ENCODE measurements around the gene CACNB2.
"Not testable (repeated sequence)": the region's sequence is repeated elsewhere in the genome, so short reads cannot be mapped to it uniquely, and the experiment has no call there.

Gene CACNB2

DNA sequence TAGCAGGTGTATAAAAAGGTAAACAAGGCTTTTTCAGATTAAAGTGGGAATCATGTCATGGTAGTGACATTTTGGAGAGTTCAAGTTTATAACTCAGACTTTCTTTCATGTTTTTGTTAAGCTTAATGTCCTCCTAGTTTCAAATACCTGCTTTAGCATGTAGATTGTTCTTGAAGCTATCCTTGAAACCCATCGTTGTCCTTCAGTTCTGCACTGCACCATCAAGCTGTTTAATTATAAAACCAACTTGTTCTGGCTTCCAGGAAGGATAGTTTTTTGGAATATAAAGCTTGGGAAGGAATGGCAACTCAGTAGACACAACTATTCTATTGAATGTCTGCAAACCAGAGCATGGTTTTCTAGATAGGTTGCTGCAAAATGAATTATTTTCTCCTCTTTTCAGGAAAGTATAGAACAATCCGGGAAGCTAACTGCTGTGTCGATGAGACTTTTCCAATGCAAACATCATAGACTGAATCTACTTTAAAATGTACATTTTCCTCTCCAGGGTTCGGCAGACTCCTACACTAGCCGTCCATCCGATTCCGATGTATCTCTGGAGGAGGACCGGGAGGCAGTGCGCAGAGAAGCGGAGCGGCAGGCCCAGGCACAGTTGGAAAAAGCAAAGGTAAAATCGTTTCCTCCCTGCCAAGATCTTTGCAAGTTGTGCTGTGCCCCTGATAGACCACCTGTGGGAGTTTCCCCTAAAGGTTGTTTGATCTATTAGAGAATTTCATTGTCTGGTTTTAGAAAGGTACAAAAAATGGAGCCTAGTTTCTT is 261.4 kb downstream of the CACNB2 start:
- no peak for DNase-seq (ENCODE audit: low read depth)

DNA sequence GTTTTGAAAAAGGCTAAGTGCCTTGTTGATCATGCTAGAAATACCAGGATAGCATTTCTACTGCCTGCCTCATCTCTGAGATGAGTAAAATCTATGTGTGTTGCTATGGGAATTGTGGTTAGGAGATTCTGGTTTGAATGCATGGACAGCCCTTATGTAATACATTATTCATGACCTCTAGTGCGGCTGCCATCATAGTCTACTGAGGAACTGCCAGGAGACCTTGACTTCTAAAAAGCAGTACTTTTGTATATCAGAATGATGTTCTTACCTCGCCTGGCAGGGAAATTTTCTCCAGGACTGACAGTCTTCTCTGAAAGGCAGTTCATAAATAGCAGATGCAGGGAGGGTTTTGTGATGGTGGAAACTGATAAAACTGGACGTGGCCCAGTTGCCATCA is 262.6 kb downstream of the CACNB2 start:
- no peak for DNase-seq (ENCODE audit: low read depth)

DNA sequence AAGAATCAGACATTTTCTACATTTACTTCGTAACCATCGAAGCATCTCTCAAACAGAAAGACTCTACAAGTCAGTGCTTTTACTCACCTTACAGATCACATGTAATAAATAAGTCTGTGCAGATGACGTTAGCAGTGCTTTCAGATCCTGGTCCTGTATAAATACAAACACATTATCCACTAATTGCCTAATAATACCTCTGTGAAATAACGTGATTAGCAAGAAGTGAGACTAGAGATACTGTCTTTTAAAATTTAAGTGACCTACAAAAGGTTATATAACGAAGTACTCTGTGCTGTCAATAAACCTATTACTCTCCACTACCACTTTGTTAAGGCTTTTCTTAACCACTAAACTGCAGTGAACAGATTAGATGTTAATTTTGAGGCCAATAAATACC is 264.3 kb downstream of the CACNB2 start:
- DNase-seq (ENCODE audit: low read depth) = no peak

DNA sequence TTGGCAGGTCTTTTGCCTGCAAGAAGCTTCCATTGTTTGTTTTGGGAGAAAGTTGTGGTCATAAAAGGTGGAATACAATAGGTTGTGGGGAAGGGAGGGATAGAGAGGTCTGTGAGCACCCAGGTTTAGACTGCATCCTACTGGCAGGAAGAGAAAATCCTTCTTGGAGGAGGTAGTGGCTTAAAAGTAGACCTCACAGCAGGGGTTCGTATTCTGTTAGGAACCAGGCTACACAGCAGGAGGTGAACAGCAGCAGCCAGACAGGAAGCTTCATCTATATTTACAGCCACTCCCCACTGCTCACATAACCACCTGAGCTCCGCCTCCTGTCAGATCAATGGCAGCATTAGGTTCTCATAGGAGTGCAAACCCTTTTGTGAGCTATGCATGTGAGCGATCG is 265.9 kb downstream of the CACNB2 start:
- DNase-seq (ENCODE audit: low read depth) = no peak

DNA sequence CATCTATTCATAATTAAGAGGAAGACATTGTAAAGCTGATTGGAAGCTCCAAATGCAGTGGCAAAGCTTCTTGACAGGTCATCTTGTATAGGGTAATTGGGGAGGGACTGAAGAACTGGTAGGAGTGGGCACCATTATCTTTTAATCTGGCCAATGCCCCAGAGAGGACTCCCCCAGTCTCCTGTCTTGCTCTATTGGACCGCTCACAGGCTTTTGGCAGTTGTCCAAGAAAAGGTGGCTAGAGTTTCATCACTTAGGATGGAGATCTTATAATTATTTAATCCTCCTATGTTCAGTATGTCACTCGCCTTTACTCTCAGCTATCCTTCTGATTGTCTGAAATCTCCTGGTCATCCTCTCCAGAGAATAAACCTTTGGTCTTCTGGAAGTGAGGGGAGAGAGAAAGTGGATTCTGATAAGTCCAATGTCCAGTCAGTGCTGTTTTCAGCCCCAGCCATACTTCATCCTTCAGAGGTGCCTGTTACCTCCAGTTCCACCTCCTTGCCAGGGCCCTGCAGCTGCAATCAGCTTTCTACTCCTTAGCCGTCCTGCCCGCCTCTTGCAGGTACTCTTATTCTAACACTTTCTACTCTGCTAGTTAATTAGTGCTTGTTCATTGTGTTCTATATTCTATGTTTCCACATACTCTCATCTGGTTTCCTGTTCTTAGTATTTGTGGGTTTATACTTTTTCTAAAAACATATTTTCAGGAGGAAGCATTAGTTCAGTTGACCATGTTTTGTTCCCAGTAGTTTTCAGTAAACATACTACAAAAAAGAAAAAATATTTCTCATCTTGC is 269.6 kb downstream of the CACNB2 start:
- DNase-seq (ENCODE audit: low read depth) = no peak

DNA sequence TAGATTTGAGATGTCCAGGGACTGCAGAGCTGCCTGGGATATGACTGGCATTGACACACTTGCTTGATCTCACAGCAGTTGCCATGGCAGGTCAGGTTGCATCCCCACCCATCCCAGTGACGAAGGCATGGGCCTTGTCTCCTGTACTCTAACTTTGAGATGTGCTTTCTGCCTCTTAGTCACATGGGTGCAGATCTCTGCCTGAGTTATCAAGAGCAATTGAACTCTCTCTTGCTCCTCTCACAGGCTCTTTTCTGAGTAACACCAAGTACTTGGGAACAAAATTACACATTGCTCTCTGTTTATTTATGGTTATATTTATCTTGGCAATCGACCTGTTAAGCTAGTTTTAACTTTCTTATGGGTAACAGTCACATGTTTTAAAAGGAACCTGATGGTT is 273.8 kb downstream of the CACNB2 start:
- DNase-seq (ENCODE audit: low read depth) = no peak

DNA sequence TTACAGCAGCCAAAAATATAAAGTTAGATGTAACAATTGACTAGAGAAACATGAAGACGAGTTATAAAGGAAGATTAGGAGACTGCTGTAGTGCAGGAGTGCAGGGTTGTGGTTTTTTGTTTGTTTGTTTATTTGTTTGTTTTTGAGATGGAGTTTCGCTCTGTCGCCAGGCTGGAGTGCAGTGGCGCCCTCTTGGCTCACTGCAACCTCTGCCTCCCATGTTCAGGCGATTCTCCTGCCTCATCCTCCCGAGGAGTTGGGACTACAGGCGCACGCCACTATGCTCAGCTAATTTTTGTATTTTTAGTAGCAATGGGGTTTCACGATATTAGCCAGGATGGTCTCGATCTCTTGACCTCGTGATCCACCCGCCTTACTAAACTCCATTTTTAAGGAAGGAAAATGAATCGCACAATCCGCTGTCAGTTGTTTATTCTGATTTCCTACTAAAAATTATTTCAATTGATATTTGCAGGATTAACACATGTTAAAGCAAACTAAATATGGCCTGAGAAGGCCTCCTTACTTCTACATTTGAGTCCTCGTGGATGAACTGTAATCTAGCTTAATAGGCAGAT is 277.8 kb downstream of the CACNB2 start:
- no peak for DNase-seq (ENCODE audit: low read depth)

DNA sequence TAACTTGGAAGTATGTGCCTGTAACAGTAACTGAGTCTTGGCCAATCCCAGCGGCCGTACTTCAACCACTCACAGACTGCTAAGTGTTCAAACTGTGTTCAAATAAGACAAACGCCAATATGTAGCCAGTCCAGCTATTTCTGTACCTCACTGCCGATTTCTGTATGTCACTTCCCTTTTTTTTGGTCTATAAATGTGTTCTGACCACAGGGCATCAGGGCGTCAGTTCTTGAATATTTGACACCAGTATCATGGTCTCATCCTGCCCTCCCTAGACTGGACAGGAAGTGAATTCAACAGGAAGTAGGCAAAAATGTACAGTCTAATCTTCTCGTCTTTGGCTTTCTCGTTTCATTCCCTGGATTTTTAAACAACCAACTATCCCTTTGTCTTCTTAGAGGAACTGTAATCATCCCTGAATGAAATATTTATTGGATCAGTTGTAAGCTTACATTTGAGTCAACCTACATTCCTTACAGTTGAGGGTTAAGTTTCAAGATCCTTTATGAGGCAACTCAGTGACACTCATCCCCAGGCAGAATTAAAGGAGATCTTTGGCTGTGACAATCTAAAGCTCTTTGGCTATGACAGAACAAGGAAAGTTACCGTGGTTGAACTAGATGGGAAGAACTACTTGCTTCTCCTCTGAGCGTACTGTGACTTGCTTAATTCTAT is 278.5 kb downstream of the CACNB2 start:
- DNase-seq (ENCODE audit: low read depth) = no peak

DNA sequence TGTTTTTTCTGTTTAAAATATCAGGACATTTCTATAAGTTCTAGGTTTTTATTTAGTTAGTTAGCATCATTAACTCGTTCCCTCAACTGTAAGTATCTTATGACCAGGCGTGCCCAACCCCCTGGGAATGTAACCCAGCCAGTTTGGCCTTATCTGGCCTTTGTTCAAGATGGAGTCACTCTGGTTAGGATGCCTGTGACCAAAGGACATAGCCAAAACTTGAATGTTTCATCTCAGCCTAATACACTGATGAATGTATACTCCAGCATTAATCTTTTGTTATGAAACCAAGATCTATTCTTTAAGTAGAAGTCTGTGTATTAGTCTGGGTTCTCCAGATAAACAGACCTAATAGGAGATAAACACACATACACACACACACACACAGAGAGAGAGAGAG is 279.7 kb downstream of the CACNB2 start:
- no peak for DNase-seq (ENCODE audit: low read depth)

DNA sequence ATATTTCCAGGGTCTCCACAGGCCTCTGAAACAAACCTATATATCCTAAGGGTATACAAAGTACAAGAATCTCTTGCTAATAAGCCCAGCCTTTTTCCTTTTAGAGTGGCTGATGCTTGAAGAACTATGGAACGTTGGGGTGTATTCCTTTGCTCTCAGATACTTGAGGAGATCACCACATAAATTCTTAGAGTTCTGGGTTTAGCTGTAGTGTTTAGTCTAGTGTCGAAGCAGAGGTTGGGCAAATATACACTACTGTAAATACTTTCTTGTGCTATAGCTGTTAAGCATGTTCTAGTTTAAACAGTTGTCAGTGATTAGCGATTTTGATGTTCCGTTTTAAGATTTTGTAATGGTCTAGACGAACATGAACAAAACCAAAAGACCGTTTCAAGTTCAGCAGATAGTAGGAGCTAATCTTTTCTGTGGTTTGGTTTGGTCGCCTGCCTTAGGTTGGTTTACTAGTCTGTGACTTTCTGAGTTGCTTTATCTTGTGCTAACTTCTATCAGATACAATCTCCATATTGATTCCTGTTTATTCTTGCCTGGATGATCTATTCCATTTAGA is 281.6 kb downstream of the CACNB2 start:
- no peak for DNase-seq (ENCODE audit: low read depth)

DNA sequence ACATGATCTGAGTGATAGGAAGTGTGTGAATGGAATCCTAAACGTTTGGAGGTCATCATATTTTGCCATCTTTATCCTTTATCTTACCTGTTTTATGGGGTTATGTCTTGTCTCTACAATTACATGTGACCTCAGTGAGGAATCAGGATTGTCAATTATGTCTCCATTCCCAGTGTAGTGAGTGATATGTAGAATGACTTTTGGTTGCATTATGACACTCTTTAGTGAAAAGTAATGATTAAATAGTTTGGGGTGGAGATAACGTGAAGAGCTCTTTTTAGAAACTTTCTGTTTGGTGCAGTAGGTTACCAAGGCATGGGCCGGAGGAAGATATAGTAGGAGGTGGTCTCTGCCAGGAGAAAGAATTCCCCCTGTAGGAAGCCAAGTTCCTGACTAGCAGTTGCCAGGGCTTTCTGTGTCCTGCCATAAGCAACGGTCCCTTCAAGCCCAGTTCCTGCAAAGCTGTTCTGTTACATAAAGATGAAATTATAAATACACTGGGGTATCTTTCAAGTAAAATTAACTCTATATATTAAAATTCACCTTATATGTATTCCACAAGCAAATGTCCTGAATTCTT is 282.9 kb downstream of the CACNB2 start:
- DNase-seq (ENCODE audit: low read depth) = no peak

DNA sequence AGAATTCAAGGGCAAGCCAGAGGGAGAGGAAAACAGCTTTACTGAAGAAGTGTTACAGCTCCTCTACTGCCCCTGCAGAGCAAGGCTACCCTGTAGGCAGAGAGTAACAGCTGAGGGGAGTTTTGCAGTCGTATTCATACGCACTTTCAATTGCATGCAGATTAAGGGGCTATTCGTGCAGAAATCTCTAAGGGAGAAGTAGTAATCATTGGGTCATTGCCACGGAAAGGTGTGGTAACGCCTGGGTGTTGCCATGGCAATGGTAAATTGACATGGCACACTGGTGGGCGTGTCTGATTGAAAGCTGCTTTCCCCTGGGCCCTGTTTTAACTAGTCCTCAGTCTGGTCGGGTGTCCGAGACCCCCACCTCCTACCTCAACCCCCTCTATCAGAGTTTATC is 284.0 kb downstream of the CACNB2 start:
- no peak for DNase-seq (ENCODE audit: low read depth)

DNA sequence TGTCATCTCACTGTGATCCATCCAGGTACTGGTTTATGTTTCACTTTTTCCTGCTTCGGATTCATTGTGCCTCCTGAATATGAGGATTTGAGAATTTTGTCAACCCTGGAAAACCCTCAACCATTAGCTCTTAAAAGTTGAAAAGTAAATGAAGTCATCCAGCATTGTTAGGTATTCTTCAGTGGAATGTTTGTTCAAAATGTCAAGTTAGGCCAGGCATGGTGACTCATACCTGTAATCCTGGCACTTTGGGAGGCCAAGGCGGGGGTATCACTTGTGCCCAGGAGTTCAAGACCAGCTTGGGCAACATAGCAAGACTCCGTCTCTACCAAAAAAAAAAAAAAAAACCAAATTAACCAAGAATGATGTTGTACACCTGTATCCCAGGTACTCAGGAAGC is 289.1 kb downstream of the CACNB2 start:
- DNase-seq (ENCODE audit: low read depth) = no peak

DNA sequence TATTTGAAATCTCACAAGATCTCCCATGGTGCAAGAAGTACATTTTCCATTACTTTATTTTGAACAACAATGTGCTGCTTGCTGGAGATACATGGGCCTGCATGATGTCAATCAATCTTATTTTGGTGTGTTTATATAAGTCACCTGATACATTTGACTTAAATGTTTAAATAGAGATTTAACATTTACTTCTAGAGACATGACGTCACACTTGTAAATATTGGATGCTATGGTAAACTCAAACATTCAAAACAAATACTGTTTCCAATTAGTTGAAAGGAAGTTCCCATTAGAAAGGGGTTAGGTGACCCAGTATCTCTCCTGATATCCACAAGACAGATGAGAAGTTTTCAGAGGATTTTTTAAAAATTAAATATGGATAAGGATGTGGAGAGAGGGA is 296.7 kb downstream of the CACNB2 start:
- DNase-seq (ENCODE audit: low read depth) = no peak

DNA sequence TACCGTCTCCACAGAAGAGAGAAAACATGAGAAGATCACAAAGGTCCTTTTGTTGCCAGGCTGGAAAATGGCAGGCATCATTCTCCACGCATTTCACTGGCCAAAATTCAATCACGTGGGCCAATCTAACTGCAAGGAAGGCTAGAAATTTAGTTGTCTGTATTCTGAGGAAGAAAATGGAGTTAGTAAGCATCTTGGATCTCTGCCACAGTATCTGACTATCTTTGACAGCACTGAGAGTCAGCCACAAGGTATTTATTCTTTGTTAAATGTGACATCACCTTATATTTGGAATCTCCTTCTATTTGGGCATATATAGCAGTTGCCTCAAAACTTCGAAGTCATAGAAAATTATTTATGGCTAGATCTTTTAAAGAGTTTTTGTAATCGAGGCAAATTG is 297.3 kb downstream of the CACNB2 start:
- no peak for DNase-seq (ENCODE audit: low read depth)

DNA sequence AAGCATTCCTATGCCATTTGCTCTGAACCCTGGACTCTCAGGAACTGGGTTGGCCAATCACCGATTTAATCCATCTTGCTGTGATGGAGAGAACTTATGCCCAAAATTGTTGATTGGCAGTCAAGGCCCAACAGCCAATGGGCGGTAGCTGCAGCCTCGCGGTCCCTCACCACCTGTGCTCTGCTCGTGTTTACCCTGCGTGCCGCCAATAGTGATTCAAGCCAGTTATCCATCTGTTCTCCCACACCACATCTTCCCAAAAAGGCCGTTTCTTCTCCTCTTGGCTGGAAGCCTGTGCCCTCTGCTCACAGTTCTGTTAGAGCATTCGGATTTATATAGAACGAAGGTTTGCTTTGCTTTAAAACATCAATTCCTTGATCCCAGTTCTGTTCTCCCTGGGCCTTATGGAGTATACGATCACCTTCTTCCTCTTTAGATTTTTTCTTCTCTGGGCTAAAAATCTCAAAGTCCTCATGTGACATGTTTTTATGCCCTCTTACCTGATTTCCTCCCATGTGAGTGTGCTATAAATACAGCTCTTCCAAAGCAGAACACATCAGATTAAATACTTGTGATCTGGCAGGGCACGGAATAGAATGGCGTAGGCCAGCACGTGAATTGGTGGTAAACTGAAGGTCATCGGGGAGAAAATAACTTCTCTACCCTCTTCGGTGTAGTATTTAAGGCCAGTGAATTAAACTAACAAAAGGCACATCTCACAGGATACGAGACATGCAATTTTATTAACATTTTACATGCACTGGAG is 298.3 kb downstream of the CACNB2 start:
- no peak for DNase-seq (ENCODE audit: low read depth)

DNA sequence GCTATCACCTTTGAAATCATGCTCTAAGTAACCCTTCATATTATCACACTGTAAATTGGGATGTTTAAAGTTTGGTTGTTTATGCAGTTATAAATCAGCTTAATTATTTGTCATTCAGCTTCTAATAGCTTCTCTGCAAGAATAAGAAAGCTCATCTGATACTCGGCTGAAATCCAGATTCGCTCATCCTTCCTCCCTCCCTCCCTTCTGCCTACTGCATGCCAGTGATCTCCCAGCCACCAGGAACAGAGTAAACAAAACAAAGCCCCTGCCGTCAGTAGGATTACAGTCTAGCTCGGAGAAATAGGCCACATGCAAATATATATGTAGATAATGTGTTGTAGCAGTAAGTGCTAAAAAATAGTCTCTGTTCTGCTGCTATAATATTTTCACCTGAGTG is 299.4 kb downstream of the CACNB2 start:
- no peak for DNase-seq (ENCODE audit: low read depth)

DNA sequence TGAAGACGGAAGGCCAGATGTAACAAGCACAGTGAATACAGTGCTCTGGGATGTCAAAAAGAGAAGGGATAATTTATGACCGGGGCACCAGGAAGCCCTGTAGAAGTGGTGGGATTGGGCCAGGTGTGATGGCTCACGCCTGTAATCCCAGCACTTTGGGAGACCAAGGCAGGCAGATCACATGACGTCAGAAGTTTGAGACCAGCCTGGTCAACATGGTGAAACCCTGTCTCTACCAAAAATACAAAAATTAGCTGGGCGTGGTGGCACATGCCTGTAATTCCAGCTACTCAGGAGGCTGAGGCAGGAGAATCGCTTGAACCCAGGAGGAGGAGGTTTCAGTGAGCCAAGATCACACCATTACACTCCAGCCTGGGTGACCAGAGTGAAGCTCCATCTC is 305.4 kb downstream of the CACNB2 start:
- not testable (repeated sequence) for DNase-seq (ENCODE audit: low read depth)

DNA sequence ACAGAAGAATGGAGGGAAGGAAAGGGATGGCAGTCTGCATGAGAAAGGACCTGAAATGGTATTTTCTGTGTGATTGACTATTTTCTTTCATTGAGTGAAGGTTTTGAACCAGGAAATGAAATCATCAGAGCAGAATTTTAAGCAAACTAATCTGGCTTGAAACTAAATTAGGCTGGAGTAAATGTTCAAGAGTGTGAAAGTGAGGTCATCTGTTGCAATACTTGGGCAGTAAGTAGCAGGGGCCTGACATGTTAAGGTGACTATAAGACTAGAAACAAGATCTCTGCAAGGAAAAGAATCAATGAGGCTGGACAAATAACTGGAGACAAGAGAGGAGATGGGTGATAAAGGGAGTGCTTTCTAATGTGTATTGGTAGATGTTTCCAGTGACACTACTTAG is 306.0 kb downstream of the CACNB2 start:
- DNase-seq (ENCODE audit: low read depth) = no peak

DNA sequence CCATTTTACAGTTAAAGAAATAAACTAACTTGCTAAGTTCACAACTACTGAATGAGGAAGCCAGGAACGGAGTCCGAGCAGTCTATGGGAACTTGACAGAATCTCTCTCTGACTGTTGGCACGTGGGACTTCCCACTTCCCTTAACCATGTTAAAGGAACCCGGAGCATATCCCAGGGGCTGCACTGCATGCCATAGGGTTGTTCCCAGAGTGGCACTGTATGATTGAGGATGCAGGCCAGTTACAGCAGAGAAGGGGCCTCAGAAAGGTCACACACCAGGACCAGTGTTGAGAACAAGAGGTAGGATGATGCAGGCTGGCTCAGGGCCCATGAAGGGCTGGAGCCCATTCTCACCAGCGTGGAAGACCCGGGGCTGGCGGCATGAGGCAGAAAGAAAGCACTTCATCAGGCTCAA is 309.4 kb downstream of the CACNB2 start:
- DNase-seq (ENCODE audit: low read depth) = no peak

DNA sequence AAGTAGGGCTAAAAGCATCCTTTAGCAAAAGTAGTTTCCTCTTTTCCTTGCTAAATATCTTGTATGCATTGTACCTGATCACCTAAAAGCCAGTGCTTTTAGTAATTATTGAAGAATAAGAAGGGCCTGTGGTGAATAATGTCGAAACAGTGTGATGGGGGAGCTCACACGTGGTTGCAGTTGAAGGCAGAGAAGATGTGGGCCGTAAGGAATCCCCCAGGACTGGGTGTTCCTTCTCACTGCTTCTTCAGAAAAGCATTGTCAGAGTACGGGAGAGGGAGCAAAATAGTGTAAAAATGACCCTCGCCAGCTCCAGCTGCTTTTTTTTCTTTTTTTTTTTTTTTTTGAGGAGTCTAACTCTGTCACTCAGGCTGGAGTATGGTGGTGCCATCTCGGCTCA is 310.1 kb downstream of the CACNB2 start:
- no peak for DNase-seq (ENCODE audit: low read depth)
